Trophoblast cell (in vitro differentiated cells and primary cell): Measurements from ENCODE around the gene FBF1.

Source experiments
- DNase-seq, 2 donors: peaks; one replicate each; pipeline ENCODE4 v3.0.0-alpha.2; 2016
- H2AFZ ChIP-seq: 2 replicates; pipeline ENCODE4 v1.6.1; 2013; ENCODE audit warnings: low read length, moderate library complexity, mild to moderate bottlenecking; ENCODE audit not compliant: insufficient read depth, poor library complexity
- H2AK5ac ChIP-seq: 2 replicates; pipeline ENCODE4 v1.6.1; 2013; ENCODE audit warnings: mild to moderate bottlenecking, low read length
- H2BK120ac ChIP-seq: 2 replicates; pipeline ENCODE4 v1.6.1; 2013; ENCODE audit warnings: low read length, mild to moderate bottlenecking, moderate library complexity; ENCODE audit not compliant: insufficient read depth, poor library complexity
- H2BK12ac ChIP-seq: 2 replicates; pipeline ENCODE4 v1.6.1; 2013; ENCODE audit warnings: mild to moderate bottlenecking, low read length, moderate library complexity
- H2BK5ac ChIP-seq: 2 replicates; pipeline ENCODE4 v1.6.1; 2013; ENCODE audit warnings: low read length, low read depth, moderate library complexity, mild to moderate bottlenecking; ENCODE audit not compliant: poor library complexity
- H3K14ac ChIP-seq: 2 replicates; pipeline ENCODE4 v1.6.1; 2013; ENCODE audit warnings: mild to moderate bottlenecking, low read length
- H3K18ac ChIP-seq: 2 replicates; pipeline ENCODE4 v1.6.1; 2013; ENCODE audit warnings: mild to moderate bottlenecking, low read length
- H3K23ac ChIP-seq: 2 replicates; pipeline ENCODE4 v1.6.1; 2013; ENCODE audit warnings: low read length
- H3K27ac ChIP-seq: 2 replicates; pipeline ENCODE4 v1.5.1; 2013; ENCODE audit warnings: low read depth, mild to moderate bottlenecking, inconsistent platforms, low read length, moderate library complexity
- H3K27me3 ChIP-seq: 2 replicates; pipeline ENCODE4 v1.6.1; 2013; ENCODE audit warnings: inconsistent platforms, mild to moderate bottlenecking, low read length, moderate library complexity; ENCODE audit not compliant: insufficient read depth
- H3K36me3 ChIP-seq, 2 experiments: 1 replicate in 1 of 2; 2 replicates in 1 of 2; pipeline ENCODE4 v1.6.1; 2013; ENCODE audit warnings: low read length in 2 of 2, mild to moderate bottlenecking in 2 of 2, moderate library complexity in 1 of 2; ENCODE audit not compliant: insufficient read depth in 2 of 2, control insufficient read depth in 1 of 2
- H3K4ac ChIP-seq: 2 replicates; pipeline ENCODE4 v1.6.1; 2013; ENCODE audit warnings: low read depth, mild to moderate bottlenecking, low read length, moderate library complexity
- H3K4me1 ChIP-seq, 2 experiments: 1 replicate in 1 of 2; 2 replicates in 1 of 2; pipeline ENCODE4 v1.6.1; 2013; ENCODE audit warnings: low read length in 2 of 2, mild to moderate bottlenecking in 2 of 2, moderate library complexity in 1 of 2; ENCODE audit not compliant: insufficient read depth in 2 of 2, control insufficient read depth in 1 of 2
- H3K4me2 ChIP-seq: 2 replicates; pipeline ENCODE4 v1.6.1; 2013; ENCODE audit warnings: inconsistent platforms, mild to moderate bottlenecking, low read length, moderate library complexity
- H3K4me3 ChIP-seq: 2 replicates; pipeline ENCODE4 v1.5.1; 2013; ENCODE audit warnings: mild to moderate bottlenecking, low read depth, low read length, inconsistent platforms
- H3K79me1 ChIP-seq: one replicate; pipeline ENCODE4 v1.6.1; 2013; ENCODE audit warnings: low read length
- H3K79me2 ChIP-seq: 2 replicates; pipeline ENCODE4 v1.6.1; 2013; ENCODE audit warnings: low read length, mild to moderate bottlenecking; ENCODE audit not compliant: control insufficient read depth, insufficient read depth, poor library complexity
- H3K9ac ChIP-seq: 2 replicates; pipeline ENCODE4 v1.6.1; 2013; ENCODE audit warnings: mild to moderate bottlenecking, low read length
- H3K9me3 ChIP-seq: 2 replicates; pipeline ENCODE4 v1.6.1; 2013; ENCODE audit warnings: low read depth, mild to moderate bottlenecking, control low read depth, inconsistent platforms, low read length; ENCODE audit not compliant: insufficient read depth
- H4K12ac ChIP-seq: 2 replicates; pipeline ENCODE4 v1.6.1; 2013; ENCODE audit warnings: low read depth, mild to moderate bottlenecking, low read length, moderate library complexity
- H4K8ac ChIP-seq: 2 replicates; pipeline ENCODE4 v1.6.1; 2013; ENCODE audit warnings: low read depth, mild to moderate bottlenecking, low read length, moderate library complexity
- H4K91ac ChIP-seq: one replicate; pipeline ENCODE4 v1.6.1; 2013; ENCODE audit warnings: low read depth, mild to moderate bottlenecking, low read length, moderate library complexity
- WGBS: extraction: QIAGEN DNeasy Blood & Tissue Kit; methylation state at CpG from one replicate; pipeline ENCODE4 v1.1.7; 2013; ENCODE audit warnings: missing lambda C conversion rate; ENCODE audit not compliant: insufficient read length, insufficient coverage; ENCODE audit errors: extremely low coverage; 5-methylcytosine and 5-hydroxymethylcytosine counted together

The FBF1 gene

GRCh38 chr17:75937652-75938051, 3.2 kb downstream of the FBF1 start:
- Histone ChIP-seq H2BK12ac (no peak overlapping the region), H4K12ac (no peak overlapping the region), H3K27ac (no peak overlapping the region), H3K4me2 (no peak overlapping the region), H3K9me3 (no peaks in the 10 kb centered on the region), H3K4me3 (no peak overlapping the region), H3K9ac (no peak overlapping the region), H3K4ac (no peak overlapping the region), H3K36me3 (no peaks in the 10 kb centered on the region), H4K8ac (no peak overlapping the region), H2AK5ac (no peak overlapping the region), H4K91ac (no peak overlapping the region), H3K4me1 (peaks cover 0 to 5% of the 10 kb centered on the region in 2 experiments), H3K79me2 (peaks cover 3% of the 10 kb centered on the region), H2AFZ (no peak overlapping the region), H3K23ac (no peak overlapping the region), H3K79me1 (peaks cover 4% of the 10 kb centered on the region), H3K14ac (no peak overlapping the region), H2BK120ac (no peak overlapping the region), H3K27me3 (no peaks in the 10 kb centered on the region), H3K18ac (no peak overlapping the region), H2BK5ac (no peak overlapping the region)
- DNase-seq, result no peak
- WGBS, result no CpG with 5 or more reads among the region's 13 CpGs

DNA sequence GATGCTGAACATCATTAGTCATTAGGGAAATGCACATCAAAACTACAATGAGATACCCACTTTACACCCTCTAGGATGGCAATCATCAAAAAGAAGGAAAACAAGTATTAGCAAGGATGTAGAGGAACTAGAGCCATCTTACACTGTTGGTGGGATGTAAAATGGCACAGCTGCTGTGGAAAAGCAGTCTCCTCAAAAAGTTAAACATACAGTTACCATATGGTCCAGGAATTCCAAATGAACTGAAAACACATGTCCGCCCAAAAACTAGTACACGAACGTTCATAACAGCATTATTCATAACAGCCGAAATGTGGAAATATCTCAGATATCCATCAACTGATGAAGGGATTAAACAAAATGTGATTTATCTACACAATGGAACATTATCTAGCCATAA, 7.0 kb downstream of the FBF1 start:
- Histone ChIP-seq H4K91ac (no peak overlapping the region), H3K18ac (no peak overlapping the region), H2AK5ac (no peak overlapping the region), H3K36me3 (no peaks in the 10 kb centered on the region), H3K9ac (no peak overlapping the region), H3K27ac (no peak overlapping the region), H3K9me3 (no peaks in the 10 kb centered on the region), H3K4me1 (peaks cover 0 to 5% of the 10 kb centered on the region in 2 experiments), H3K79me1 (no peaks in the 10 kb centered on the region), H3K4me2 (no peak overlapping the region), H3K23ac (no peak overlapping the region), H2BK5ac (no peak overlapping the region), H2AFZ (no peak overlapping the region), H2BK12ac (no peak overlapping the region), H4K12ac (no peak overlapping the region), H3K4ac (no peak overlapping the region), H3K14ac (no peak overlapping the region), H3K4me3 (no peak overlapping the region), H3K27me3 (no peaks in the 10 kb centered on the region), H2BK120ac (no peak overlapping the region), H4K8ac (no peak overlapping the region), H3K79me2 (no peaks in the 10 kb centered on the region)
- DNase-seq, result peak in 1 of 2 donors; percentile 20
- no CpG with 5 or more reads among the region's 4 CpGs for WGBS

- Histone ChIP-seq H2BK120ac (no peak overlapping the region), H3K79me2 (no peaks in the 10 kb centered on the region), H2AFZ (no peak overlapping the region), H3K9me3 (no peaks in the 10 kb centered on the region), H3K14ac (no peak overlapping the region), H3K27me3 (no peaks in the 10 kb centered on the region), H3K36me3 (no peaks in the 10 kb centered on the region), H4K91ac (no peak overlapping the region), H4K12ac (no peak overlapping the region), H3K18ac (no peak overlapping the region), H2AK5ac (no peak overlapping the region), H4K8ac (no peak overlapping the region), H2BK12ac (no peak overlapping the region), H3K4me1 (peaks cover 0 to 5% of the 10 kb centered on the region in 2 experiments), H2BK5ac (no peak overlapping the region), H3K9ac (no peak overlapping the region), H3K4me2 (no peak overlapping the region), H3K4me3 (no peak overlapping the region), H3K23ac (no peak overlapping the region), H3K27ac (no peak overlapping the region), H3K79me1 (no peaks in the 10 kb centered on the region), H3K4ac (no peak overlapping the region)
- WGBS, result no CpG with 5 or more reads among the region's 5 CpGs
- peak in 1 of 2 donors; percentile 78 for DNase-seq
These were observed 8.0 kb downstream of the FBF1 start for GRCh38 chr17:75932852-75933251.

GRCh38 chr17:75931062-75931461, 9.8 kb downstream of the FBF1 start:
- Histone ChIP-seq H2AK5ac (no peak overlapping the region), H3K14ac (no peak overlapping the region), H2AFZ (no peak overlapping the region), H3K9ac (no peak overlapping the region), H3K27ac (no peak overlapping the region), H3K23ac (no peak overlapping the region), H3K79me2 (no peaks in the 10 kb centered on the region), H2BK5ac (no peak overlapping the region), H3K4ac (no peak overlapping the region), H3K4me2 (no peak overlapping the region), H3K4me3 (no peak overlapping the region), H3K36me3 (peaks cover 0 to under 1% of the 10 kb centered on the region in 2 experiments), H4K12ac (no peak overlapping the region), H3K4me1 (peaks cover 0 to 5% of the 10 kb centered on the region in 2 experiments), H2BK120ac (no peak overlapping the region), H4K8ac (no peak overlapping the region), H3K18ac (no peak overlapping the region), H4K91ac (peak overlapping the region; percentile 43), H3K79me1 (no peaks in the 10 kb centered on the region), H2BK12ac (no peak overlapping the region), H3K27me3 (no peaks in the 10 kb centered on the region), H3K9me3 (no peaks in the 10 kb centered on the region)
- no CpG with 5 or more reads among the region's 4 CpGs for WGBS
- DNase-seq, result no peak
